ENCODE results near the gene LRGUK. TPM values are rescaled to one million over a fixed set of nuclear protein-coding genes. Genes with fewer than 3 reads are reported as not detected.

LRGUK gene
- total RNA-seq, 1 donor from 2014 or later: 0.20 TPM

GRCh38 chr7:134108802-134109201 lies 18.3 kb upstream of the LRGUK start:
- no peaks in the 10 kb centered on the region for H3K4me1 Mint-ChIP-seq (ENCODE audit: low read depth)
- no peak for TF ChIP-seq CTCF (IDR thresholded peaks at IDR 0.05)
- no peaks in the 10 kb centered on the region for H3K9me3 Mint-ChIP-seq (ENCODE audit: low read depth)
- H3K27me3 Mint-ChIP-seq (ENCODE audit: low read depth): no peaks in the 10 kb centered on the region
- H3K36me3 Mint-ChIP-seq (ENCODE audit: low read depth): no peaks in the 10 kb centered on the region
- no peak overlapping the region for H3K27ac Mint-ChIP-seq (ENCODE audit: unreplicated experiment)
- H3K4me3 Mint-ChIP-seq (ENCODE audit: unreplicated experiment): no peak overlapping the region
- no peak for DNase-seq (ENCODE audit: low spot score)

- Mint-ChIP-seq H3K27me3 (ENCODE audit: low read depth) (no peaks in the 10 kb centered on the region), H3K9me3 (ENCODE audit: low read depth) (no peaks in the 10 kb centered on the region), H3K27ac (ENCODE audit: unreplicated experiment) (no peak overlapping the region), H3K4me3 (ENCODE audit: unreplicated experiment) (no peak overlapping the region), H3K4me1 (ENCODE audit: low read depth) (no peaks in the 10 kb centered on the region), H3K36me3 (ENCODE audit: low read depth) (no peaks in the 10 kb centered on the region)
- no peak for TF ChIP-seq CTCF (IDR thresholded peaks at IDR 0.05)
- no peak for DNase-seq (ENCODE audit: low spot score)
Measured at GRCh38 chr7:134113655-134114054, 13.5 kb upstream of the LRGUK start.

- no peaks in the 10 kb centered on the region for H3K27me3 Mint-ChIP-seq (ENCODE audit: low read depth)
Measured at GRCh38 chr7:134114992-134115391, 12.1 kb upstream of the LRGUK start.

GRCh38 chr7:134120405-134120804 lies 6.7 kb upstream of the LRGUK start:
- no peak for DNase-seq (ENCODE audit: low spot score)
- Mint-ChIP-seq H3K4me3 (ENCODE audit: unreplicated experiment) (no peak overlapping the region), H3K9me3 (ENCODE audit: low read depth) (no peaks in the 10 kb centered on the region), H3K4me1 (ENCODE audit: low read depth) (no peaks in the 10 kb centered on the region), H3K27me3 (ENCODE audit: low read depth) (peaks cover 13% of the 10 kb centered on the region), H3K27ac (ENCODE audit: unreplicated experiment) (no peak overlapping the region), H3K36me3 (ENCODE audit: low read depth) (peaks cover 2% of the 10 kb centered on the region)
- no peak for TF ChIP-seq CTCF (IDR thresholded peaks at IDR 0.05)

More at GRCh38 chr7:134114992-134115391, 12.1 kb upstream of the LRGUK start:
- no peak overlapping the region for H3K27ac Mint-ChIP-seq (ENCODE audit: unreplicated experiment)
- H3K36me3 Mint-ChIP-seq (ENCODE audit: low read depth): no peaks in the 10 kb centered on the region
- no peak overlapping the region for H3K4me3 Mint-ChIP-seq (ENCODE audit: unreplicated experiment)
- TF ChIP-seq CTCF (IDR thresholded peaks at IDR 0.05): no peak
- H3K4me1 Mint-ChIP-seq (ENCODE audit: low read depth): no peaks in the 10 kb centered on the region
- no peaks in the 10 kb centered on the region for H3K9me3 Mint-ChIP-seq (ENCODE audit: low read depth)
- DNase-seq (ENCODE audit: low spot score): no peak

GRCh38 chr7:134121632-134122139 lies 5.5 kb upstream of the LRGUK start:
- Mint-ChIP-seq H3K27me3 (ENCODE audit: low read depth) (peaks cover 13% of the 10 kb centered on the region), H3K4me3 (ENCODE audit: unreplicated experiment) (no peak overlapping the region), H3K36me3 (ENCODE audit: low read depth) (peaks cover 2% of the 10 kb centered on the region), H3K27ac (ENCODE audit: unreplicated experiment) (no peak overlapping the region), H3K4me1 (ENCODE audit: low read depth) (peaks cover 2% of the 10 kb centered on the region), H3K9me3 (ENCODE audit: low read depth) (no peaks in the 10 kb centered on the region)
- no peak for DNase-seq (ENCODE audit: low spot score)
- no peak for TF ChIP-seq CTCF (IDR thresholded peaks at IDR 0.05)

Data from chondrocyte (in vitro differentiated cells).